CD4-positive, CD25-positive, alpha-beta regulatory T cell (primary cell): ENCODE results near the gene ELF4. TPM values are rescaled to one million over a fixed set of nuclear protein-coding genes. Genes with fewer than 3 reads are reported as not detected.

Experiments used
- ATAC-seq, 2 donors: fragments of 150-1000 bp; cut with Tn5 transposase; one replicate each; pipeline ENCODE4 v1.10.0; 2021; ENCODE audit warnings: low read depth in 2 of 2, moderate number of reproducible peaks in 2 of 2, moderate library complexity in 1 of 2
- DNase-seq, 3 donors: peaks; one replicate each; pipeline versions ENCODE4 v3.0.0 to v3.0.0-alpha.2; 2012 to 2022; ENCODE audit warnings: mixed read lengths in 1 of 3
- H3K27ac ChIP-seq: one replicate; pipeline ENCODE4 v1.7.0; 2013; ENCODE audit warnings: mild to moderate bottlenecking, low read length; ENCODE audit not compliant: insufficient read depth, poor library complexity, severe bottlenecking
- H3K27me3 ChIP-seq: one replicate; pipeline ENCODE4 v1.7.0; 2013; ENCODE audit warnings: low read length; ENCODE audit not compliant: control insufficient read depth, insufficient read depth
- H3K36me3 ChIP-seq: one replicate; pipeline ENCODE4 v1.7.0; 2013; ENCODE audit warnings: mild to moderate bottlenecking, low read length, moderate library complexity; ENCODE audit not compliant: control insufficient read depth, insufficient read depth
- H3K4me1 ChIP-seq: 2 replicates; pipeline ENCODE4 v1.7.0; 2013; ENCODE audit warnings: mild to moderate bottlenecking, low read length; ENCODE audit not compliant: insufficient read depth, control insufficient read depth, poor library complexity, severe bottlenecking
- H3K4me3 ChIP-seq: one replicate; pipeline ENCODE4 v1.7.0; 2013; ENCODE audit warnings: low read depth, mild to moderate bottlenecking, low read length, moderate library complexity
- H3K9me3 ChIP-seq, 2 experiments: 1 replicate in 1 of 2; 2 replicates in 1 of 2; pipeline ENCODE4 v1.7.0; 2013; ENCODE audit warnings: low read length in 2 of 2, mild to moderate bottlenecking in 1 of 2, moderate library complexity in 1 of 2; ENCODE audit not compliant: control insufficient read depth in 2 of 2
- H3K27ac Mint-ChIP-seq, 3 donors: one replicate each; pipeline ENCODE4 v1.8.0; 2020 to 2022; ENCODE audit warnings: mild to moderate bottlenecking in 3 of 3, mixed read lengths in 3 of 3, moderate library complexity in 2 of 3
- H3K27me3 Mint-ChIP-seq: one replicate; pipeline ENCODE4 v1.8.0; 2022; ENCODE audit warnings: mild to moderate bottlenecking, mixed read lengths
- H3K36me3 Mint-ChIP-seq: one replicate; pipeline ENCODE4 v1.8.0; 2020; ENCODE audit warnings: mixed read lengths
- H3K4me1 Mint-ChIP-seq, 4 donors: one replicate each; pipeline ENCODE4 v1.8.0; 2020 to 2022; ENCODE audit warnings: mixed read lengths in 4 of 4, mild to moderate bottlenecking in 1 of 4
- H3K4me3 Mint-ChIP-seq, 4 donors: one replicate each; pipeline ENCODE4 v1.8.0; 2020 to 2022; ENCODE audit warnings: mild to moderate bottlenecking in 4 of 4, mixed read lengths in 4 of 4, moderate library complexity in 3 of 4
- H3K9me3 Mint-ChIP-seq, 7 donors: one replicate each; pipeline ENCODE4 v1.8.0; 2020 to 2022; ENCODE audit warnings: mixed read lengths in 7 of 7, mild to moderate bottlenecking in 3 of 7, moderate library complexity in 2 of 7
- polyA plus RNA-seq, 4 donors: library from polyadenylated mRNA; unstranded; fragments of 300-500 nt; fragmentation: Illumina TruSeq; gene quantifications; one replicate each; pipeline ENCODE4 v1.2.3, GENCODE V29; 2021
- total RNA-seq: library from RNA; stranded (reverse); gene quantifications from one replicate; pipeline ENCODE4 v1.2.3, GENCODE V29; 2022

The ELF4 gene
- total and polyA plus RNA-seq, 5 donors from 2014 or later = 12.1 to 46.7 (median 15.0) TPM

DNA sequence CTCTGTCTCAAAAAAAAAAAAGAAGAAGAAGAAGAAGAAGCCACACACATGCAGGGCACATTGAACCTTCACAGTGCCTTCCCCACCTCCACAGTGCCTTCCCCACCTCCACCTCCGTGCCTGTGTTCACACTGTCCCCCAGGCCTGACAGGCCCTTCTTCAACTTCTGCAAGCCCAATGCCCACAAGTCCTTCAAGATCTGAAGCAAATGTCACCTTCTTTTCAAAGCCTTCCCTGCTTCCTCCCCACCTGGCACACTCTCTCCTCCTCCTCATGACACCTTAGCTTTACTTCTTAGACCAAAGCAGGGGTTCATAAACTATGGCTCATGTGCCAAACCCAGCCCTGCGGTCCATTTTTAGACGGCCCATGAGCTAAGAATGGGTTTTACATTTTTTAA, 19.9 kb downstream of the ELF4 start:
- Histone ChIP-seq H3K27ac (no peak overlapping the region), H3K4me3 (no peak overlapping the region), H3K36me3 (no peaks in the 10 kb centered on the region), H3K9me3 (no peaks in the 10 kb centered on the region), H3K4me1 (peaks cover 82% of the 10 kb centered on the region), H3K27me3 (no peaks in the 10 kb centered on the region)
- Mint-ChIP-seq H3K9me3 (no peaks in the 10 kb centered on the region), H3K27me3 (no peaks in the 10 kb centered on the region), H3K36me3 (peaks cover 3% of the 10 kb centered on the region), H3K4me1 (peaks cover 4 to 85% (median 29%) of the 10 kb centered on the region in 4 donors), H3K4me3 (peak overlapping the region; percentile 19 to 85 (median 68)), H3K27ac (peak overlapping the region; percentile 55 to 97 (median 86))
- DNase-seq (no peak), ATAC-seq (no peak)

DNA sequence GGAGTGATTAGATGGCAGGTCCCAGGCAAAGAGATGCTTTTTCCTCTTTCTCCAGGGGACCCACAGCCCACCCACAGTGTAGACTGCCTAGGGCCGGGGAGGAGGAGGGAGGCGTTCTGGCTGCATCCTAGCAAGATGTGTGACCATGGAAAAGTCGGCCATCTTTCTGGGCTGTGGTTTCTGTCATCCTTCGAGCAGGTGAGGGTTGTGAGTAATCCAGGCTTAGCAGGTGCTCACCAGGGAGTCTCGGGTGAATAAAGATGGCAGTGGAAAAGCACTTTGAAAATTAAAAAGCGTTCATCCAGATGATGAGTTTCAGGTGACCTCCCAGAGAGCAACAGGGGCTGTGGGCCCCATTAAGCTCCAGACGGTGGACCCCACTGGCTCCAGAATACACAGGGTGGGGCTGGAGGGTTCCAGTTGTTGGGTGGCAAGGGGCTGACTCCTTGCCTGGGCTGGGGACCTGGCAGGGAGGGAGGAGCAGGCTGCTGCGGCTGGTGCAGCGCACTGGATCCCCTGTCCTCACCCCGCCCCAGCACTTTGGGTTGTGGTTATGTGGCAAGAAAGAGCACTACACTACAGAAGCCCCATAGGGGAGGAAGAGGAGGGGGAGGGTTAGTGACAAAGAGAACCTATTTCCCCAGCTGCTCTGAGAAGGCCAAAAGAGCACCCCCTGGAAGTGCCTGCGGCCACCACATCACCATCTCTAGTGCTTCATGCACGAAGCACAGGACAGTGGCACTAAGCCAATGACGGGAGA, 23.7 kb downstream of the ELF4 start:
- H3K4me3 ChIP-seq = peak overlapping the region; percentile 90
- peak overlapping the region; percentile 91 to 94 (median 92) for H3K4me3 Mint-ChIP-seq
- H3K27me3 Mint-ChIP-seq = no peaks in the 10 kb centered on the region

DNA sequence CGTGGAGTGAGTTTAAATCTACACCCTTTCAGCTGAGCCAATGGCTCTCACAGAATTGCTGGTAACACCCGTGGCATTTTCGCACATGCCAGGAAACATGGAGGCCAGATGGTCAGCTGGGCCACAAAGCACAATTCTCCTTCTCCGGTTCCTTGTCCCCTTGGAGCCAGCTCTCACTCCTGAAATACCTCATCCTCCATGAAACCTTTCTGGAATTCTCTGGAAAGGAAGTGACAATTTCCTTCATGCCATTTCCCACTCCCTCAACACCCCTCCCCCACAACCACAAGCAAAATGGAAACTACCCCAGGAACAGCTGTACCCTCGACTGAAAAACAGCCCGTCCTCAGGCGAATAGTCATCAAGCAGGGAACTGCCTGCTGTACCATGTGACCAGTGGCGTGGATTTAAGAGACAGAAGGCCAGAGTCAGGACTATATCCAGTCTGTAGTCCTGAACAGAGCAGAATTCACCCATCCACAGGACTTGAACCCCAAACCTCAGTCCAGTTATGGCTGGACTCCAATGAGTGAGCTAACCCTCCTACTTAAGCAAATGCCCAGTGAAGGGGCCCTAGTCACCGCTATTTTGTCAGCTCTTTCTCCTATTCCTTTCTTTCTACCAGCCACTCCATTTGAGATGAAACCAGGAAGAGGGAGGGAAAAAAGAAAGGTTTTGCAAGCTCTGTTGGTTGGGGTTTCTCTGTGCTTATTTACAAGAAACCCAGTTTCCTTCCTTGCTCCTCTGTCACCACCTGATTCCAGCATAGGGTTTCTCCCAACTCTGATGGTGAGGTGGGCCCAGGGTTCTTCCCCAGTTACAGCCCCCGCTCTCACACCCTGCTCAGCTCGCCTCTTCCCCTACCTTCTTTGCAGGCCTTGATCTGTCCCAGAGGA, 24.5 kb downstream of the ELF4 start:
- Mint-ChIP-seq H3K4me1 (peaks cover 0 to 90% (median 29%) of the 10 kb centered on the region in 4 donors), H3K36me3 (peaks cover 3% of the 10 kb centered on the region), H3K4me3 (peak overlapping the region; percentile 91 to 94 (median 92)), H3K27me3 (no peaks in the 10 kb centered on the region), H3K9me3 (no peaks in the 10 kb centered on the region), H3K27ac (peak overlapping the region; percentile 88 to 92 (median 92))
- no peak for ATAC-seq
- Histone ChIP-seq H3K27me3 (no peaks in the 10 kb centered on the region), H3K4me3 (peak overlapping the region; percentile 90), H3K9me3 (no peaks in the 10 kb centered on the region), H3K27ac (peak overlapping the region; percentile 76), H3K4me1 (peaks cover 85% of the 10 kb centered on the region), H3K36me3 (peaks cover 4% of the 10 kb centered on the region)
- no peak for DNase-seq

More for the DNA sequence above, 23.7 kb downstream of the ELF4 start:
- Histone ChIP-seq H3K27ac (peak overlapping the region; percentile 76), H3K27me3 (no peaks in the 10 kb centered on the region), H3K36me3 (no peaks in the 10 kb centered on the region), H3K4me1 (peaks cover 84% of the 10 kb centered on the region), H3K9me3 (no peaks in the 10 kb centered on the region)
- peak; percentile 56 to 89 (median 76) for DNase-seq
- H3K36me3 Mint-ChIP-seq = peaks cover 3% of the 10 kb centered on the region
- peaks cover 0 to 86% (median 24%) of the 10 kb centered on the region in 4 donors for H3K4me1 Mint-ChIP-seq
- ATAC-seq = peak; percentile 63 to 67
- no peaks in the 10 kb centered on the region for H3K9me3 Mint-ChIP-seq
- H3K27ac Mint-ChIP-seq = peak overlapping the region; percentile 88 to 92 (median 92)

DNA sequence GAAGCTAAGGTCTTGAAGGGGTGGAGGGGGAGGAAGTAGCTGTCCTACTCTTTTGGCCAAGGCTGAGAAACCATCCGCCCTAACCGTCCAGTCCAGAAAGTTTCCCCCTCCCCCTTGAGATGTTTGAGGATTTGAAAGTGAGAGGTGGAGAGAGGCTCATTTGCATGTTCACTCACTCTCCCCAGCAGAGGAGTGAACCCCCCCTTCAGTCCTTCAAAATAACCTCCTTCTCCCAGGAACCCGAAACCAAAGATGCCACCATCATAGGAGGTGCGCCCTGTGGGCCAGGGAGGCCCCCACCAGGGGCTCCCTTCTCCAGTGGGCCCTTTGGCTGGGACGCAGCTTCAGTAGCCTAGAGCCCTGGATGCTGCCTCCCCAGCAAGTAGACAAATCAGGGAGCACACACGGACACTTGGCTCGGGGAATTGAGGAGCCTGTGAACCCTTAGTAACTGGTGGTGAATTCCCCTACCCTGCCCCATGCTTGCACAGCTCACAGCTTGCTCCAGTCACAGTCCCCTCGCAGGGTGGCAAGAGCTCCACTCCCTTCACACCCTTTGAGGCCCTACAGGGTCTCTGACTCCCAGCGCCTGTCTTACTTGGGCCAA, 25.6 kb downstream of the ELF4 start:
- ATAC-seq = no peak
- DNase-seq = no peak

DNA sequence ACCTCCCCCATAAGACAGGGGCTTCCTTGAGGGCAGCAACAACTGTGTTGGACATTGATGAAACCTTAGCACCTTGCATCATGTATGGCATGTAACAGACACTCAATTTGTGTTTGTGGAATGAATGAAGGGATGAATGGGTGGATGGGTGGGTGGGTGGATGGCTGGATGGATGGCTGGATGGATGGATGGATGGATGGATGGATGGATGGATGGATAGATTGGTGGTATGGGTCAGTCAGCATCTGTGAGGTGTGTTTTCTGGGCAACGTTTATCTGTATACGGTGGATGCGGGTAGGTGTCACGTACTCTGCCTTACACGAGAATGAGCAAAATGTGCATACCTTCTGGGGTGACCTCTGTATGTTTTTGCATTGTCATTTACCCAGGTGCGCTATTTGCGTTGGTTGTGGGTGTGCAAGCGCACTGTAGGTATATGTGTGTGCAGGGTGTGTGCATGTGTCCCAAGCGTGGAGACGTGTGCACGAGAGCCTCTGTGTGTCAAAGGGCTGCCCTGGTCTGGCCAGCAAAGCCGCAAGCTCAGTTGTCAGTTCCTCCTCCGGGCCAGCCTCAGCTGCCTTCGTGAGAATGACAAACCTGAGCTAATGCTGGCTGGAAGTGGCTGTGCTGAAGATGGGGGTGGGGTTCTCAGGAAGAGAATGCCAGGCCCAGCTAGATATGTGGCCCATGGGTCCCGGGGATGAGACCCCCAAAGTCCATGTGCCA, 26.5 kb downstream of the ELF4 start:
- DNase-seq = peak in 1 of 3 donors; percentile 38
- Mint-ChIP-seq H3K27ac (peak overlapping the region; percentile 72 to 98 (median 82)), H3K27me3 (no peaks in the 10 kb centered on the region), H3K36me3 (peaks cover 7% of the 10 kb centered on the region), H3K4me3 (peak overlapping the region; percentile 91 to 94 (median 92)), H3K4me1 (peaks cover 0 to 87% (median 30%) of the 10 kb centered on the region in 4 donors), H3K9me3 (no peaks in the 10 kb centered on the region)
- no peak for ATAC-seq
- Histone ChIP-seq H3K36me3 (peaks cover 8% of the 10 kb centered on the region), H3K4me1 (peaks cover 84% of the 10 kb centered on the region), H3K9me3 (no peaks in the 10 kb centered on the region), H3K4me3 (peak overlapping the region; percentile 90), H3K27me3 (no peaks in the 10 kb centered on the region), H3K27ac (peak overlapping the region; percentile 77)

More for the DNA sequence above, 25.6 kb downstream of the ELF4 start:
- H3K36me3 Mint-ChIP-seq = peaks cover 4% of the 10 kb centered on the region
- H3K27ac ChIP-seq = peak overlapping the region; percentile 76
- no peaks in the 10 kb centered on the region for H3K9me3 ChIP-seq
- H3K27me3 Mint-ChIP-seq = no peaks in the 10 kb centered on the region
- peak overlapping the region; percentile 90 for H3K4me3 ChIP-seq
- H3K4me1 Mint-ChIP-seq = peaks cover 0 to 90% (median 28%) of the 10 kb centered on the region in 4 donors
- peaks cover 88% of the 10 kb centered on the region for H3K4me1 ChIP-seq
- H3K4me3 Mint-ChIP-seq = peak overlapping the region; percentile 91 to 94 (median 92)
- peak overlapping the region; percentile 72 to 86 (median 82) for H3K27ac Mint-ChIP-seq
- no peaks in the 10 kb centered on the region for H3K9me3 Mint-ChIP-seq
- no peaks in the 10 kb centered on the region for H3K27me3 ChIP-seq
- H3K36me3 ChIP-seq = peaks cover 8% of the 10 kb centered on the region

DNA sequence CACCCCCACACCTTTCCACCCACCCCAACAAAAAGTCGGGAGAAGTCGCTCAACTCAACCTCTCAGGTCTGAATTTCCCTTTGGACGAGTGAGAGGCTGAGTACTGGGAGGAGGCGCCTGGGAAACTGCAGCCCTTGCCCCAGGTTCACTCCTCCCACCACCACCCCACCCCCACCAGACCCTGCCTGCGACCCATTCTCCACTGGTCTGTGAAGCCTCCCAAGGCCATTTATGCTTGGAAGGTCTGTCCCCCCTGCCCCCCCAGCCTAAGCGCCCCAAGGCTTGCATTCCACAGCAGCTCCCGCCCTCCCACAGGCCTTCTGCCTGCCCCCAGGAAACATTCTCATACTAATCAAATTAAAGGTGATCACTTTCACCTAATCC, 27.2 kb downstream of the ELF4 start:
- no peaks in the 10 kb centered on the region for H3K27me3 Mint-ChIP-seq
- no peaks in the 10 kb centered on the region for H3K9me3 ChIP-seq
- H3K36me3 Mint-ChIP-seq = peaks cover 7% of the 10 kb centered on the region
- peak overlapping the region; percentile 91 to 98 (median 92) for H3K4me3 Mint-ChIP-seq
- ATAC-seq (no peak), DNase-seq (no peak)
- H3K36me3 ChIP-seq = peaks cover 8% of the 10 kb centered on the region
- no peaks in the 10 kb centered on the region for H3K9me3 Mint-ChIP-seq
- peaks cover 0 to 80% (median 29%) of the 10 kb centered on the region in 4 donors for H3K4me1 Mint-ChIP-seq
- peak overlapping the region; percentile 92 to 98 (median 94) for H3K27ac Mint-ChIP-seq
- no peaks in the 10 kb centered on the region for H3K27me3 ChIP-seq
- H3K4me3 ChIP-seq = peak overlapping the region; percentile 90
- peak overlapping the region; percentile 77 for H3K27ac ChIP-seq
- H3K4me1 ChIP-seq = peaks cover 81% of the 10 kb centered on the region
